Measurements from ENCODE around the gene CHD5.

Gene CHD5

DNA sequence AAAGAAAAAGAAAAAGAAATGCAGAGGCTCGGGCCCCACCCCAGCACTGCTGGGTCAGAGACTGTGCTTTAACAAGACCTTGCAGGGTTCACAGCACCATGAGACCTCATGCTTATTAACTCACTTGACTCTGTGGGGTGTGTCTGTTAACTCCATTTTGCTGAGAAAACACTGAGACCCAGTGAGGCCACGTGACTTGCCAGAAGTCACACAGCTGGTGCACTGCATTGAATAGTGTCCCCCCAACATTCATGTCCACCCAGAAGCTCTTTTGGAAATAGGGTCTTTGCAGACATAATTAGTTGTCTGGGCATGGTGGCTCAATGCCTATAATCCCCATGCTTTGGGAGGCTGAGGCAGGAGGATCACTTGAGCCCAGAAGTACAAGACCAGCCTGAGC, 39.7 kb downstream of the CHD5 start:
- TF ChIP-seq, protein P1, sequence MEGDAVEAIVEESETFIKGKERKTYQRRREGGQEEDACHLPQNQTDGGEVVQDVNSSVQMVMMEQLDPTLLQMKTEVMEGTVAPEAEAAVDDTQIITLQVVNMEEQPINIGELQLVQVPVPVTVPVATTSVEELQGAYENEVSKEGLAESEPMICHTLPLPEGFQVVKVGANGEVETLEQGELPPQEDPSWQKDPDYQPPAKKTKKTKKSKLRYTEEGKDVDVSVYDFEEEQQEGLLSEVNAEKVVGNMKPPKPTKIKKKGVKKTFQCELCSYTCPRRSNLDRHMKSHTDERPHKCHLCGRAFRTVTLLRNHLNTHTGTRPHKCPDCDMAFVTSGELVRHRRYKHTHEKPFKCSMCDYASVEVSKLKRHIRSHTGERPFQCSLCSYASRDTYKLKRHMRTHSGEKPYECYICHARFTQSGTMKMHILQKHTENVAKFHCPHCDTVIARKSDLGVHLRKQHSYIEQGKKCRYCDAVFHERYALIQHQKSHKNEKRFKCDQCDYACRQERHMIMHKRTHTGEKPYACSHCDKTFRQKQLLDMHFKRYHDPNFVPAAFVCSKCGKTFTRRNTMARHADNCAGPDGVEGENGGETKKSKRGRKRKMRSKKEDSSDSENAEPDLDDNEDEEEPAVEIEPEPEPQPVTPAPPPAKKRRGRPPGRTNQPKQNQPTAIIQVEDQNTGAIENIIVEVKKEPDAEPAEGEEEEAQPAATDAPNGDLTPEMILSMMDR (IDR thresholded peaks at IDR 0.05; ENCODE audit: borderline replicate concordance, insufficient read depth, low read depth, low read length), result no peak
- H3K4me3 ChIP-seq (ENCODE audit: low read depth, low read length), result no peak overlapping the region

DNA sequence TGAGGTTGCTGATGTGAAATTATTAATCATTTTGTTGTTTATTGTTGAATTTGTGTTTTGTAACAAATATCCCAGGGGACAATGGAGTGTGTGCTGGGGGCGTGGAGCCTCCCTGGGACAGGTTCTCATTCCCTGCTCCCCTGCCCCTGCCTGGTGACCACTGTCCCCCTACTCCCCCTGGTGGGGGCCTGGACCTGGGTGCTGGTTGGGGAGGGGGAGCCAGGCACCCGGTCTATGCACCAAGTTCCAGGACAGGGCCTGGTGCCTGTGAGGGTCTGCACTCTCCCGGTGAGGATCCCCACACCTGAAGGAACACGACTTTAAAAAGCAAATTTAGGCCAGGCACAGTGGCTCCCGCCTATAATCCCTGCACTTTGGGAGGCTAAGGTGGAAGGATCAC, 42.4 kb downstream of the CHD5 start:
- no peak overlapping the region for H3K4me3 ChIP-seq (ENCODE audit: low read depth, low read length)

DNA sequence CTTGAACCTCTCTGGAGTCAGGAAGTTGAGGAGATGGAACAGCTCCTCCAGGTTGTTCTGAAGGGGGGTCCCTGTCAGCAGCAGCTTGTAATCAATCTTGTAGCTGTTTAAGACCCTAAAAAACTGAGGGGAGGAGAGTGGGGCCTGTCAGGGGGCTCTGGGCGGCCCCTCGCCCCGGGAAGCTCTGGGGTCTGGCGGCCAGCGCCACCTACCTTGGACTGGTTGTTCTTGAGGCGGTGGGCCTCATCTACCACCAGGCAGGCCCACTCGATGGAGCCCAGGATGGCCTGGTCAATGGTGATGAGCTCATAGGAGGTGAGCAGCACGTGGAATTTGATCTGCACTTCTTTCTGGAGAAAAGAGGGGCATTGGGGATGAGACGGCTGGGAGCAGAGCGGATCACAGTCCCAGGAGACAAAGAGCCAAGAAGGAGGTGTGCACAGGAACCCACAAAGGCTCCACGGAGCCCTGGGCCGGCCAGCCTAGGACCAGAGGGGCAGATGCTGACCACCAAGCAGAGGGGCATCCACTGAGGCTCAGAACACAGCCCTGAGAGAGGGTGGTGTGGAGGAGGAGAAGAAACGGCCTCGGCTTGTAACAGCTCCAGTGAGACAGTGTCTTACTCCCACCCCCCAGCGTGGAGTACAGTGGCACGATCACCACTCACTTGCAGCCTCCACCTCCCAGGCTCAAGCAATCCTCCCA, 43.5 kb downstream of the CHD5 start:
- TF ChIP-seq, protein P1 (IDR thresholded peaks at IDR 0.05; ENCODE audit: borderline replicate concordance, insufficient read depth, low read depth, low read length), result no peak
- no peak overlapping the region for H3K4me3 ChIP-seq (ENCODE audit: low read depth, low read length)

More for the DNA sequence above, 42.4 kb downstream of the CHD5 start:
- TF ChIP-seq, protein P1 (IDR thresholded peaks at IDR 0.05; ENCODE audit: borderline replicate concordance, insufficient read depth, low read depth, low read length), result no peak

DNA sequence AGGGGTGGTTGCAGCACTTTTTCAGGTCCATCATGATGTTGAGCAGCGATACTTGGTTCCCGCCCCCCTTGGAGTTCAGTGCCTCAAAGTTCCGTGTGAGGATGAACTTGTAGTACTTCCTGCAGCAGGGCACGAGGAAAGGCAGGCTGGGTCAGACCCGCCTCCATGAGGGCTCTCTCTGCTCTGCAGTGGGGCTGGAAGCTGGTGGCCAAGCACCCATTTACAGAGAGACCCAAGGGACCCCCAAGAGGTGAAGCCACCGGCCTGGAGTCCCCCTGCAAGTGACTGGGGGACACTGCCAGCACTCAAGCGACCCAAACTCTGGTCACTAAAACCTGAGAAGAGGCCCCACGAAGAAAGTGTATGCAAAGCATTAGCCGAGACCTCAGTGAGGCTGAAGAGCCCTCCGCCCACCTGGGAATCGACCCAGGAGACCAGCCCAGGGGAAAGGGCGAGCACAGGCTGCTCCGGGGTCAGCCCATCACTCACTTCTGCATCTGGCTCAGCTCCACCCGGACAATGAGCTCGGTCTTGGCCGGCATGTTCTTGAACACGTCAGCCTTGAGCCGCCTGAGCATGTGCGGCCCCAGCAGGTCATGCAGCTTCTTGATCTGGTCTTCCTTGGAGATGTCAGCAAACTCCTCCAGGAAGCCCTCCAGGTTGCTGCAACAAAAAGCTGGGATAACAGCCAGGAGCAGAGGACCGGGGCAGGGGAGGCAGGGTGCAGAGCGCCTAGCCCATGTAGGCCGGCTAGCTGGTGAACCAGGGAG, 45.2 kb downstream of the CHD5 start:
- H3K4me3 ChIP-seq (ENCODE audit: low read depth, low read length), result no peak overlapping the region
- TF ChIP-seq, protein P1 (IDR thresholded peaks at IDR 0.05; ENCODE audit: borderline replicate concordance, insufficient read depth, low read depth, low read length), result no peak

DNA sequence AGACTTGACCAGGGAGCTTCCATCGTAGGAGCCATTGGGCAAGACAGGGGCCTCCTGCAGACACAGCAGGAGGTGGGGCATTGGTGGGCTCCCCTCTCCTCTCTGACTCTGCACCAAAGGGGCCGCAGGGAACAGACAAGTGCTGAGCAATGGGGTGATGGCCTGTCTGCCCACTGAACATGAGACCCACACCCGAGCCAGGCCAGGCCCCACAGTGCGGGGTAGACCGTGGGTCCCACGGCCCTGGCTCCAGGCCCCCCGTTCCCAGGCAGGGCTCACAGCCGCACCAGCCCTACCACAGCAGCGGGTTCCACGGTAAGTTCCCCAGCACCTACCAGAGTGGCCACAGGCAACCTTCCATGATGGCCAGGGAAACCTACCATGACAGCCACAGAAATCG, 45.9 kb downstream of the CHD5 start:
- TF ChIP-seq, protein P1 (IDR thresholded peaks at IDR 0.05; ENCODE audit: borderline replicate concordance, insufficient read depth, low read depth, low read length), result no peak

DNA sequence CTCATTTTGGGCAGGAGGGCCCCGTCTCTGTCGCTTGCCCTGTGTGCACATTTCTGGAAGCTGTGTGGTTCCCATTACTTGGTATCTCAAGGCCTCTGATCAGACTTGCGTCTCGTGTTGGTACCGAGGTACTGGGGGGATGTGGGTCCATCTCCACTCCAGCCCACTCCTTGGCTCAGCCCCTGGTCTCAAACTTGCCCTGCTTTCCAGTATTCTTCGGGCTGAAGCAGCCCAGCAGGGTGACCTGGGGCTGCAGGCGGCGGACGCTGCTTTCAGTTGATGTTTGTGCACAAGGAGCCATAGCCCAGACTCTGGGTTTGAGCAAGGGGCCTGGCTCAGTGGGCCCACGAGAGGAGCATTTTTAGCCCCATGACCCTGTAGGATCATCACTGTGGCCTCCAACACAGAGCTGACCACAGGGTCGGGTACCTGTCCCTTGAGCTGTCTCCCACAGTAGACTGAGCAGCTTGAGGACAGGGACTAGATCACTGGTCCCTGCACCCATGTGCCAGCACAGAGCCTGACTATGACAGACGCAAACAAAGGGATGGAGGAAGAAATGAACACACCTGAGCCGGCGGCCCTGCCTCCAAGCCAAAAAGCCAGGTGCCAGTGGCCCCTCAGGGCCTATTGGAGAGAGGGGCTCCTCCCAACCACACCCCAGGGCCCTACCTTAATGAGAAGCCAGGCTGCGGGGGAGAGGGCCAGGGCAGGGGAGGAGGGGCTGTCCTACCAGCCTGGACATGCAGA, 46.8 kb downstream of the CHD5 start:
- TF ChIP-seq, protein P1 (IDR thresholded peaks at IDR 0.05; ENCODE audit: borderline replicate concordance, insufficient read depth, low read depth, low read length), result no peak
- no peak overlapping the region for H3K4me3 ChIP-seq (ENCODE audit: low read depth, low read length)

More for the DNA sequence above, 45.9 kb downstream of the CHD5 start:
- H3K4me3 ChIP-seq (ENCODE audit: low read depth, low read length), result no peak overlapping the region

All from GM12875 (cell line).